Liver (tissue), 9 donors: ENCODE measurements around the gene SUB1. TPM values are rescaled to one million over a fixed set of nuclear protein-coding genes. Genes with fewer than 3 reads are reported as not detected.

ENCODE experiments used
- DNase-seq: peaks from one replicate; pipeline ENCODE4 v3.0.0-alpha.2; 2017; ENCODE audit warnings: low spot score
- H3K27ac ChIP-seq, 2 donors: one replicate each; pipeline ENCODE4 v1.7.0; 2013; ENCODE audit warnings: inconsistent platforms in 2 of 2, low read length in 2 of 2, control low read depth in 1 of 2, low read depth in 1 of 2, mild to moderate bottlenecking in 1 of 2
- H3K27me3 ChIP-seq, 4 donors: one replicate each; pipeline versions ENCODE4 v1.6.1 to v1.7.0; 2013; ENCODE audit warnings: low read length in 3 of 4, inconsistent platforms in 1 of 4, mild to moderate bottlenecking in 1 of 4, moderate library complexity in 1 of 4; ENCODE audit not compliant: control insufficient read depth in 4 of 4, insufficient read depth in 4 of 4
- H3K36me3 ChIP-seq, 4 donors: one replicate each; pipeline versions ENCODE4 v1.6.1 to v1.7.0; 2013; ENCODE audit warnings: low read length in 3 of 4, mild to moderate bottlenecking in 3 of 4, low read depth in 1 of 4, moderate library complexity in 1 of 4; ENCODE audit not compliant: control insufficient read depth in 4 of 4, insufficient read depth in 3 of 4
- H3K4me1 ChIP-seq, 4 donors: one replicate each; pipeline versions ENCODE4 v1.6.1 to v1.7.0; 2013; ENCODE audit warnings: low read length in 3 of 4, mild to moderate bottlenecking in 3 of 4, moderate library complexity in 1 of 4; ENCODE audit not compliant: control insufficient read depth in 4 of 4, insufficient read depth in 4 of 4
- H3K4me3 ChIP-seq, 3 donors: one replicate each; pipeline versions ENCODE4 v1.6.1 to v1.7.0; 2013; ENCODE audit warnings: low read length in 3 of 3, control low read depth in 1 of 3, low read depth in 1 of 3, mild to moderate bottlenecking in 1 of 3
- H3K9ac ChIP-seq, 2 donors: one replicate each; pipeline ENCODE4 v1.7.0; 2013; ENCODE audit warnings: low read length in 2 of 2, mild to moderate bottlenecking in 2 of 2, moderate library complexity in 2 of 2, control low read depth in 1 of 2, low read depth in 1 of 2
- H3K9me3 ChIP-seq, 4 donors: one replicate each; pipeline versions ENCODE4 v1.6.1 to v1.7.0; 2013; ENCODE audit warnings: low read length in 3 of 4; ENCODE audit not compliant: control insufficient read depth in 4 of 4
- ATF3 ChIP-seq: IDR thresholded peaks from 2 replicates; pipeline ENCODE4 v1.6.1; 2016; ENCODE audit warnings: antibody characterized with exemption
- CTCF ChIP-seq: fragments of 150-350 bp; IDR thresholded peaks from 2 replicates; pipeline ENCODE4 v1.5.1; 2017; ENCODE audit warnings: improper control_type of control experiment, low read depth, low read length; ENCODE audit not compliant: missing input control
- EGR1 ChIP-seq, 2 donors: IDR thresholded peaks; 2 replicates each; pipeline ENCODE4 v1.6.1; 2016 to 2018; ENCODE audit warnings: antibody characterized with exemption in 2 of 2, low read depth in 2 of 2
- FOXA1 ChIP-seq: IDR thresholded peaks from 2 replicates; pipeline ENCODE4 v1.6.1; 2016; ENCODE audit warnings: antibody characterized with exemption
- FOXA2 ChIP-seq: IDR thresholded peaks from 2 replicates; pipeline ENCODE4 v1.6.1; 2016; ENCODE audit warnings: antibody characterized with exemption
- GABPA ChIP-seq, 2 donors: IDR thresholded peaks in 1 of 2; conservative IDR thresholded peaks in 1 of 2; 2 replicates each; pipeline ENCODE4 v1.6.1; 2016; ENCODE audit warnings: antibody characterized with exemption in 2 of 2, mild to moderate bottlenecking in 1 of 2, moderate library complexity in 1 of 2
- HNF4A ChIP-seq, 2 donors: conservative IDR thresholded peaks; 2 replicates each; pipeline ENCODE4 v1.6.1; 2016; ENCODE audit warnings: antibody characterized with exemption in 2 of 2, mild to moderate bottlenecking in 2 of 2
- HNF4G ChIP-seq: IDR thresholded peaks from 2 replicates; pipeline ENCODE4 v1.6.1; 2016; ENCODE audit warnings: antibody characterized with exemption
- JUND ChIP-seq, 2 donors: IDR thresholded peaks; 2 replicates each; pipeline ENCODE4 v1.6.1; 2016; ENCODE audit warnings: antibody characterized with exemption in 2 of 2
- MAX ChIP-seq: IDR thresholded peaks from 2 replicates; pipeline ENCODE4 v1.6.1; 2016; ENCODE audit warnings: antibody characterized with exemption
- NR2F2 ChIP-seq: IDR thresholded peaks from 2 replicates; pipeline ENCODE4 v1.6.1; 2016; ENCODE audit warnings: antibody characterized with exemption
- RAD21 ChIP-seq, 2 donors: IDR thresholded peaks; 2 replicates each; pipeline ENCODE4 v1.6.1; 2016; ENCODE audit warnings: antibody characterized with exemption in 2 of 2, mild to moderate bottlenecking in 2 of 2
- REST ChIP-seq: IDR thresholded peaks from 2 replicates; pipeline ENCODE4 v1.6.1; 2016; ENCODE audit warnings: antibody characterized with exemption, mild to moderate bottlenecking
- RXRA ChIP-seq, 2 donors: IDR thresholded peaks; 2 replicates each; pipeline ENCODE4 v1.6.1; 2017 to 2018; ENCODE audit warnings: antibody characterized with exemption in 2 of 2, mild to moderate bottlenecking in 1 of 2
- SP1 ChIP-seq: IDR thresholded peaks from 2 replicates; pipeline ENCODE4 v1.6.1; 2018; ENCODE audit warnings: antibody characterized with exemption, mild to moderate bottlenecking
- TAF1 ChIP-seq: conservative IDR thresholded peaks from 2 replicates; pipeline ENCODE4 v1.6.1; 2016; ENCODE audit warnings: antibody characterized with exemption, mild to moderate bottlenecking
- YY1 ChIP-seq: IDR thresholded peaks from 2 replicates; pipeline ENCODE4 v1.6.1; 2016; ENCODE audit warnings: antibody characterized with exemption, mild to moderate bottlenecking
- ZBTB33 ChIP-seq: IDR thresholded peaks from 2 replicates; pipeline ENCODE4 v1.6.1; 2016; ENCODE audit warnings: antibody characterized with exemption
- WGBS: extraction: QIAGEN DNeasy Blood & Tissue Kit; methylation state at CpG from one replicate; pipeline ENCODE4 v1.1.7; 2013; 5-methylcytosine and 5-hydroxymethylcytosine counted together
- polyA plus RNA-seq, 2 donors: library from polyadenylated mRNA; stranded (reverse) in 1 of 2; unstranded in 1 of 2; fragments of 200-250 nt in 1 of 2; fragments of >200 nt in 1 of 2; fragmentation: Nextera tagmentation in 1 of 2; extraction: Ambion mirVana in 1 of 2; gene quantifications; one replicate each; pipeline versions ENCODE4 v1.2.1 to v1.2.3, GENCODE V29; 2013 to 2015
- total RNA-seq, 2 donors: library from RNA; depleted of rRNA; stranded (reverse); fragments of >200 nt; gene quantifications; one replicate each; pipeline ENCODE4 v1.2.3, GENCODE V29; 2014
- donor health status: healthy.
- donor health status: healthy.
- donor health status: healthy.
- donor health status: healthy.
- donor health status: healthy.

SUB1 gene
- total RNA-seq (10 to 100 TPM; 51.8 to 57.6 TPM), polyA plus RNA-seq (100 to 1,000 TPM in 1 of 2 donors, 10 to 100 TPM in 1; 62.9 to 238 TPM)

- DNase-seq: peak; percentile 95
- Histone ChIP-seq H3K27ac (peak within 1 kb of the TSS; percentile 99), H3K9ac (peak within 1 kb of the TSS; percentile 78 to 94), H3K36me3 (peaks cover 2 to 10% (median 9%) of the 10 kb centered on the region in 4 donors), H3K9me3 (peaks cover 0 to 3% (median 0%) of the 10 kb centered on the region in 4 donors), H3K4me3 (peak within 1 kb of the TSS; percentile 92 to 96 (median 96)), H3K27me3 (no peaks in the 10 kb centered on the region), H3K4me1 (peaks cover 2 to 17% (median 14%) of the 10 kb centered on the region in 4 donors)
- WGBS: under 1% methylated on average over 89 of the region's 89 CpGs
- TF ChIP-seq HNF4A (conservative IDR thresholded peaks at IDR 0.05) (peak in 1 of 2 donors; percentile 3), REST (peak; percentile 32), RAD21 (IDR thresholded peaks at IDR 0.05) (no peak), ZBTB33 (peak; percentile 30), CTCF (no peak), EGR1 (IDR thresholded peaks at IDR 0.05; ENCODE audit: low read depth in 2 of 2) (no peak), FOXA1 (no peak), ATF3 (no peak), YY1 (peak; percentile 90), SP1 (peak; percentile 38), GABPA (IDR thresholded peaks at IDR 0.05 in 1 of 2, conservative IDR thresholded peaks at IDR 0.05 in 1 of 2) (peak; percentile 62 to 90), MAX (no peak), TAF1 (peak; percentile 72), JUND (IDR thresholded peaks at IDR 0.05) (no peak), RXRA (IDR thresholded peaks at IDR 0.05) (peak in 1 of 2 donors; percentile 34), HNF4G (no peak), FOXA2 (no peak), NR2F2 (no peak)
Measured at GRCh38 chr5:32585446-32586275, at the start of gene SUB1. Gene SUB1, plus strand, starts transcription at chr5:32585557. Its CDS starts 2,956 bp downstream, at chr5:32588513.
